ENCODE measurements around the gene RPS4Y2. TPM values are rescaled to one million over a fixed set of nuclear protein-coding genes. Genes with fewer than 3 reads are reported as not detected.

The RPS4Y2 gene
- not detected for total RNA-seq

DNA sequence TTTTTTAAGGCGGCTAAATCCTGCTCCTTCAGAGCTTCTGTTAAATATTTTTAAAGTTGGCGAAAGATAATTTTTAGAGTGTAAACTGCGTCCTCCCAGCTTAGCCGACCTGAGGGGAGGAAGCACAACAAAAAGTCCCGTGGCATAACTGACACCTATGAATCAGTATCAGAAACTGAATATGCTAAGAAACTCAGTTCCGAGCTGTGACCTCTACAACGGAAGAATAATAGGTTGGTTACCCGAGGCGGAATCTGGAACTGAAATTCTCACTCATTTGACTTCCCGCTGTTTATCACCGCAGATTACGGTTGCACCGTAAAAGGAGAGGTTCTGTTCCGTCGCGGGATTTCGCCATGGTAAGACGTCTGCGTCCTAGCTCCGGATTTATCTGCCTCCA lies at the start of gene RPS4Y2:
Gene RPS4Y2 (plus strand): TSS at position 301 of the 400 bp plus-strand sequence. CDS start 56 bp downstream, at position 357.
- Mint-ChIP-seq H3K9me3 (ENCODE audit: low read depth) (no peaks in the 10 kb centered on the region), H3K36me3 (ENCODE audit: low read depth) (no peaks in the 10 kb centered on the region), H3K27me3 (no peaks in the 10 kb centered on the region), H3K4me3 (no peak within 1 kb of the TSS), H3K27ac (no peak within 1 kb of the TSS), H3K4me1 (no peaks in the 10 kb centered on the region)
- DNase-seq (no peak), ATAC-seq (no peak)
- CTCF ChIA-PET: no interaction called here
- POLR2A ChIA-PET: no interaction called here
- intact Hi-C loops (cut with DNase I, micrococcal nuclease): no loop called here

DNA sequence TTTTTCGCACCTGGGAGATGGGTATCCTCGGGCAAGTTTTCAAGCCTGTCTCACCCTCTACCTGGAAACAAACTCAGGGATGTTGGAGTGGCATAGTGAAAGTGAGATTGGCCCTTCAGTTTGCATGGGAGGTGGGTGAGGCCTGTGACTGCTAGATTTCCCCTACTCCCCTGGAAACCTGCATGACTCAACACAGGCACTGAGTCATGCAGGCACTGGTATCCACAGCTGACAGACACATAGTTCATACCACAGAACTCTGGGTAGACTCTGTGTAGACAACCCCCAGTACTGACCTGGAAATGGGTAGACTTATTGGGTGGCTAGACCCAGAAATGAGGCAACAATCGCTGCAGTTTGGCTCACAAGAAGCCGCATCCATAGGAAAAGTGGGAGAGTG lies 41.5 kb upstream of the RPS4Y2 start:
- Mint-ChIP-seq H3K27ac (peak overlapping the region; percentile 14), H3K4me3 (no peak overlapping the region), H3K9me3 (ENCODE audit: low read depth) (peaks cover 4% of the 10 kb centered on the region), H3K27me3 (no peaks in the 10 kb centered on the region), H3K36me3 (ENCODE audit: low read depth) (no peaks in the 10 kb centered on the region), H3K4me1 (peaks cover 11% of the 10 kb centered on the region)
- POLR2A ChIA-PET: no interaction called here
- CTCF ChIA-PET: no interaction called here
- peak; percentile 63 for DNase-seq
- ATAC-seq: peak; percentile 100
- intact Hi-C loops (cut with DNase I, micrococcal nuclease): no loop called here

DNA sequence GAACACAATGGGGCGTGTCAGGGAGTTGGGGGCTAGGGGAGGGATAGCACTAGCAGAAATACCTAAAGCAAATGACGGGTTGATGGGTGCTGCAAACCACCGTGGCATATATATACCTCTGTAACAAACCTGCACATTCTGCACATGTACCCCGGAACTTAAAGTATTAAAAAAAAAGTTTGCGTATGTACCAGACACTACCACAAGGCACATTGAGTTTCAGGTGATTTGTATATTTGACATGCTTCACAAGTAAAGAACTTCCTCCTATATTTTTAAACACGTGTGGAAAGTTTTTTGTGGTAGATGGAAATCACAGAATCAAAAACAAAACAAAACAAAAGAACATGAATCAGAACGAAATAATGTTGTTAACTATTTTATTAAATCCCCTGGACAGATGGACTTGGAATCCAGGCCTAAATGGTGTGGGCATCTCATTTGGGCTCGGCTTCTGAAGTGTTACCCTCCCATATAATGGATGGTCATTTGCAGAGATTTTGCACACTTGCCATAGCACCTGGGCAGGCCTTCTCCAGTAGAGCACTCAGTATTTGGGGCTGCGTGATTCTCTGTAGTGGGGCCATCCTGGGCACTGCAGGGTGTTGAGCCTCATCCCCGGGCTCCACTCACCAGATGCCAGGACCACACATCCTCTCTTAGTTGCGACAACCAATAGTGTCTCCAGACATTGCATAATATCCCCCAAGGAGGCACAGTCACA lies 29.6 kb upstream of the RPS4Y2 start:
- Mint-ChIP-seq H3K4me1 (no peaks in the 10 kb centered on the region), H3K27ac (no peak overlapping the region), H3K9me3 (ENCODE audit: low read depth) (no peaks in the 10 kb centered on the region), H3K4me3 (no peak overlapping the region), H3K27me3 (no peaks in the 10 kb centered on the region), H3K36me3 (ENCODE audit: low read depth) (no peaks in the 10 kb centered on the region)
- intact Hi-C loops (cut with DNase I, micrococcal nuclease): no loop called here
- POLR2A ChIA-PET: no interaction called here
- no peak for DNase-seq
- ATAC-seq: no peak
- CTCF ChIA-PET: no interaction called here

DNA sequence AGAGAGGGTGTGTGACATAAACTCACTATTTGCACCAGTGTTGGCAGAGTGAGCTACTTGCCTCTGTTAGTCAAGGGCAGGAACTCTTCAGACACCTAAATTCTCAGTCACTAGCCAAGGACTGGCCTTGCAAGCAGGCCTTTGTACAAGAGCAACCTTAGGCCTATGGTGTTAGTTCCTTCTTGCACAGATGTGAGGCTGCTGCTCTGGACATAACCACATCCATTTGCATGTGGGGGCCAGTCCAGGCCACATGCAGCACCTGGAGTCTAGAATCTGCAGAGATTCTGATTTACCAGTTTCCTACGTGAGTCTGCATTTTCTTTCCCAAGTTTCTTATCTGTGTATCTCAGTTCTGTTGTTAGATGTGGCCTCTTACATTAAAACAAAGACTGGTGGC lies 20.7 kb upstream of the RPS4Y2 start:
- CTCF ChIA-PET: no interaction called here
- intact Hi-C loops (cut with DNase I, micrococcal nuclease): loop anchor here in 1 of 2 experiments (5.0 kb wide), 1 partner anchor 48 kb away; no protein-coding TSS in a partner anchor

DNA sequence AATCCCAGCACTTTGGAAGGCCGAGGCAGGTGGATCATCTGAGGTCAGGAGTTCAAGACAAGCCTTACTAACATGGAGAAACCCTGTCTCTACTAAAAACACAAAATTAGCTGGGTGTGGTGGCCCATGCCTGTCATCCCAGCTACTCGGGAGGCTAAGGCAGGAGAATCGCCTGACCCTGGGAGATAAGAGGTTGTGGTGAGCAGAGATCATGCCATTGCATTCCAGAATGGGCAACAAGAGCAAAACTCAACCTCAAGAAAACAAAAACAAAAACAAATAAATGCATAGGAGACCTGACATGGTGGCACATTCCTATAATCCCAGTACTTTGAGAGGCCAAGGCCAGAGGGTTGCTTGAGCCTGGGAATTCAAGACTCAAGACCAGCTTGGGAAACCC lies 16.1 kb upstream of the RPS4Y2 start:
- ChIA-PET CTCF (no interaction called here), POLR2A (no interaction called here)
- no peak for ATAC-seq

More for the DNA sequence above, 20.7 kb upstream of the RPS4Y2 start:
- Mint-ChIP-seq H3K27ac (no peak overlapping the region), H3K9me3 (ENCODE audit: low read depth) (no peaks in the 10 kb centered on the region), H3K27me3 (no peaks in the 10 kb centered on the region), H3K4me3 (no peak overlapping the region), H3K36me3 (ENCODE audit: low read depth) (no peaks in the 10 kb centered on the region), H3K4me1 (peaks cover 7% of the 10 kb centered on the region)
- ATAC-seq (no peak), DNase-seq (no peak)
- POLR2A ChIA-PET: no interaction called here

DNA sequence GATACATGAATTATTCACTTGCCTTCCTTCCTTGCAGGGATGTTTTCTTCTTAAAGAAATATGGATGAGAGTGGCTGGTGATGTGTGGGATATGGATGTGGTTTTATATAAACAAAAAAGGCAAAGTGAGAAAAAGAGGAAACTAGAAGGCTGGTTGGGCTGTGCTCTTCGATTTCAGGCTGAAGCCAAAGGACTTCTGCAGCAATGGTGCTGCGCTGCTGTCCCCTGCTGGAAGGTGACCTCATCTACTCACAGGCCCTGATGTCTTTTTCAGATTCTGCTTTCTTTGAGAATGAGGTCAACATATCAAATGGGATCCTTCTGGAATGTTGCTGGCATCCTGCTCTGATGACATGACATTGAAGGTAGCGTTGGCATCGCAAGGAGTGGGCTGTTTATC lies 15.3 kb upstream of the RPS4Y2 start:
- no peaks in the 10 kb centered on the region for H3K9me3 Mint-ChIP-seq (ENCODE audit: low read depth)
- no peaks in the 10 kb centered on the region for H3K36me3 Mint-ChIP-seq (ENCODE audit: low read depth)
- ATAC-seq (peak; percentile 42), DNase-seq (peak; percentile 49)
- ChIA-PET CTCF (no interaction called here), POLR2A (no interaction called here)
- no peak overlapping the region for H3K27ac Mint-ChIP-seq
- H3K4me1 Mint-ChIP-seq: peaks cover 24% of the 10 kb centered on the region
- no peaks in the 10 kb centered on the region for H3K27me3 Mint-ChIP-seq
- no peak overlapping the region for H3K4me3 Mint-ChIP-seq
- intact Hi-C loops (cut with DNase I, micrococcal nuclease): loop anchor here (2.0 to 10.0 kb wide), 3 partner anchors 182 to 344 kb away; no protein-coding TSS in a partner anchor

More for the DNA sequence above, 16.1 kb upstream of the RPS4Y2 start:
- Mint-ChIP-seq H3K4me1 (peaks cover 16% of the 10 kb centered on the region), H3K4me3 (no peak overlapping the region), H3K9me3 (ENCODE audit: low read depth) (no peaks in the 10 kb centered on the region), H3K27ac (no peak overlapping the region), H3K36me3 (ENCODE audit: low read depth) (no peaks in the 10 kb centered on the region), H3K27me3 (no peaks in the 10 kb centered on the region)
- intact Hi-C loops (cut with DNase I, micrococcal nuclease): loop anchor here (2.0 to 10.0 kb wide), 4 partner anchors 53 to 345 kb away; no protein-coding TSS in a partner anchor
- no peak for DNase-seq

DNA sequence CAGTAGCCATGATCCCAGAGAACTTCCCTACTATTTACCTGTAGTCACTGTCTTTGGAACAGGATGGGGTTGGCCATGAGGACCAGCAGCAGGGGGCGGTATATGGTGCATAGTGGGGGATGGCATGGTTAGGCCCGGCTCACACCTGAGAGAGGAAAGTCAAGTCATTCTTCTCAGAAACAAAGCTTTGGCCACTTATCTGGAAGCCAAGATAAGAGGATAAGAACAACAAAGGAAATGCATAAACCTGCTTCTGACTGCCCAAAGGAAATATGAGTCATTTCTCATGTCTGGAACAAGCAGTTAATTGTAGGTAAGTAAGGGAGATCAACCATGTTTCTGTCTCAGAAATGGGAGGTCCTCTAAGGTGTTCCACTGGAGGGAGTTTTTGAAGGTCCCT lies 10.8 kb upstream of the RPS4Y2 start:
- ATAC-seq (peak; percentile 71), DNase-seq (peak; percentile 54)
- H3K9me3 Mint-ChIP-seq (ENCODE audit: low read depth): no peaks in the 10 kb centered on the region
- no peaks in the 10 kb centered on the region for H3K27me3 Mint-ChIP-seq
- ChIA-PET POLR2A (no interaction called here), CTCF (interaction anchor here (0.8 kb wide), 1 partner anchor 167 kb away, joined by 3 read pairs; no protein-coding TSS in a partner anchor)
- H3K27ac Mint-ChIP-seq: no peak overlapping the region
- no peaks in the 10 kb centered on the region for H3K36me3 Mint-ChIP-seq (ENCODE audit: low read depth)
- peaks cover 46% of the 10 kb centered on the region for H3K4me1 Mint-ChIP-seq
- no peak overlapping the region for H3K4me3 Mint-ChIP-seq
- intact Hi-C loops (cut with DNase I, micrococcal nuclease): loop anchor here (2.0 to 10.0 kb wide), 4 partner anchors 68 to 340 kb away; partner anchors contain the start of gene EIF1AY (in 1 of the 2)

DNA sequence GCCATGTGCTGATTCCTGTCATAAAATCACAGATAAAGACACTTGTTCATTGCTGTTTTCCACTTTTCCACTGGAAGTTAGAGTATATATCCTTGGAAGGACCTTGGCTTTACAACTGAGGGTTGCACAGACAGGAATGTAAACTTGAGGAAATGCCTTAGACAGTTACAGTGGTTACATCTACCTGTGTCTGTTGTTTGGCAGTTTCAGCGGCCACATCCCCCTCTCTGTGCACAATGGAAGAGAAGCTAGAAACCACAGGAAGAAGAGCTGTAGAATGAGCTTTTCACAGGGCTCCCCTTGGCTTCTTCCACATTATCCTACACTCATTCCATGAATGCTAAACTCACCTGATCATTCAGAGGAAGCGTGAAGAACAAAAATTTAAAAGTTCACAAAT lies 9.0 kb upstream of the RPS4Y2 start:
- Mint-ChIP-seq H3K9me3 (ENCODE audit: low read depth) (no peaks in the 10 kb centered on the region), H3K27me3 (no peaks in the 10 kb centered on the region), H3K4me1 (peaks cover 44% of the 10 kb centered on the region), H3K36me3 (ENCODE audit: low read depth) (no peaks in the 10 kb centered on the region), H3K4me3 (no peak overlapping the region), H3K27ac (no peak overlapping the region)
- POLR2A ChIA-PET: no interaction called here
- intact Hi-C loops (cut with DNase I, micrococcal nuclease): loop anchor here (5.0 to 10.0 kb wide), 3 partner anchors 170 to 338 kb away; partner anchors contain the start of gene EIF1AY (in 1 of the 2)
- CTCF ChIA-PET: interaction anchor here (0.9 to 1.0 kb wide), 2 partner anchors 22 to 68 kb away, joined by 3 read pairs; no protein-coding TSS in a partner anchor
- ATAC-seq (no peak), DNase-seq (no peak)

DNA sequence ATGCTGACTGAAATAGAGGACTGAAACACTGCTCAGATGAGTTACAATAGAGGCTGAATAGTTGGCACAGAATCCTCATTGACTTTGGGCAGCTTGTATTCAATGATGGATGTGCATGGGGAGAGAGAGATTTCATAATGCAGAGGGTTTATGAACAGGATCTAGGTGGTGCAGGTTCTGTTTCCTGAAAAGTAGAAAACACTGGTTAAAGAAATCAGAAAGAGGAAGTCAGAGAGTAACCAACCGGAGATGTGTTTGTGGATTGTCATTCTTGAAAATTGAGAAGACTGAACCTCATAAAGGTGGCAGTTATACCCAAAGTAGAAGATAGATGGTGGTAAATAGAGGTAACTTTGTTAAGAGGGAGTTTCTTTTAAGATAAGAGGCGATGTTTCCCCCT lies 8.0 kb downstream of the RPS4Y2 start:
- POLR2A ChIA-PET: no interaction called here
- peaks cover 33% of the 10 kb centered on the region for H3K4me1 Mint-ChIP-seq
- no peaks in the 10 kb centered on the region for H3K9me3 Mint-ChIP-seq (ENCODE audit: low read depth)
- intact Hi-C loops (cut with DNase I, micrococcal nuclease): no loop called here
- DNase-seq (no peak), ATAC-seq (peak; percentile 33)
- CTCF ChIA-PET: no interaction called here
- no peaks in the 10 kb centered on the region for H3K27me3 Mint-ChIP-seq
- no peaks in the 10 kb centered on the region for H3K36me3 Mint-ChIP-seq (ENCODE audit: low read depth)
- H3K27ac Mint-ChIP-seq: peak overlapping the region; percentile 51
- no peak overlapping the region for H3K4me3 Mint-ChIP-seq

DNA sequence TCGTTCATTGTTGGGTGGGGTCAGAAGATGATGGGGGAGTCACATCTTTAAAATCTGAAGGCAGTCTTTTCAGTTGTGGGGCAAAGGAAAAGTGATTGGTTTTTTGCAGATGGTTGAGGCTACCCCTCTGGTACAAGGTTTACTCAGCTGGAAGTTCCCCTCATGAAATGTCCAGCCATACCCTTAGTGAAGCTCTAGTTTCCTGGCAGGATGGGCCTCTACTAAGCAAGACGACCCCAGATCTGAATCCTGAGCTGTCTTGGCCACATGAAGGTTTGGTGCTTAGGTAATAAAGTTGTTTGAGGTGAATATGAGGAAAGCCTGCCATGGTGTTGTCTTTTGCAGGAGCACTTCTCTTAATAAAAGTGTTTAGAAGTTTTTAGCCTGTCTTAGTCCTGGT lies 9.2 kb downstream of the RPS4Y2 start:
- H3K4me1 Mint-ChIP-seq: peaks cover 33% of the 10 kb centered on the region
- H3K27me3 Mint-ChIP-seq: no peaks in the 10 kb centered on the region
- DNase-seq: no peak
- intact Hi-C loops (cut with DNase I, micrococcal nuclease): no loop called here
- ChIA-PET POLR2A (no interaction called here), CTCF (no interaction called here)
- no peaks in the 10 kb centered on the region for H3K9me3 Mint-ChIP-seq (ENCODE audit: low read depth)
- no peak overlapping the region for H3K27ac Mint-ChIP-seq
- ATAC-seq: no peak
- no peak overlapping the region for H3K4me3 Mint-ChIP-seq
- H3K36me3 Mint-ChIP-seq (ENCODE audit: low read depth): no peaks in the 10 kb centered on the region

DNA sequence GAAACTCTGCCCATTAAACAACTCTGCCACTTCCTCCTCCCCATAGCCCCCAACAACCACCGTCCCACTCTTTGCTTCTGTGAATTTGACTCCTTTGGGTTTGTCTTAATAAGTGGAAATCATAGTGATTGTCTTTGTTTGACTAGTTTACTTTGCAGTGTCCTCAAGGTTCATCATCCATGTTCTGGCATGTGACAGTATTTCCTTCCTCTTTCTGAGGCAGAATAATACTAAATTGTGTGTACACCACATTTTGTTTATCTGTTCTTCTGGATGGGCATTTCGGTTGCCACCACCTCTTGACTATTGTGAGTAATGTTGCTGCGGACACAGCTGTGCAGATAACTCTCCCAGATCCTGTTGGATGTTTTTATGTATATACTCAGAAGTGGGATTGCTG lies 14.8 kb downstream of the RPS4Y2 start:
- ATAC-seq (no peak), DNase-seq (no peak)
- Mint-ChIP-seq H3K9me3 (ENCODE audit: low read depth) (no peaks in the 10 kb centered on the region), H3K4me3 (no peak overlapping the region), H3K27me3 (no peaks in the 10 kb centered on the region), H3K27ac (no peak overlapping the region), H3K36me3 (ENCODE audit: low read depth) (peaks cover 3% of the 10 kb centered on the region), H3K4me1 (peaks cover 18% of the 10 kb centered on the region)
- ChIA-PET POLR2A (no interaction called here), CTCF (no interaction called here)
- intact Hi-C loops (cut with DNase I, micrococcal nuclease): no loop called here

DNA sequence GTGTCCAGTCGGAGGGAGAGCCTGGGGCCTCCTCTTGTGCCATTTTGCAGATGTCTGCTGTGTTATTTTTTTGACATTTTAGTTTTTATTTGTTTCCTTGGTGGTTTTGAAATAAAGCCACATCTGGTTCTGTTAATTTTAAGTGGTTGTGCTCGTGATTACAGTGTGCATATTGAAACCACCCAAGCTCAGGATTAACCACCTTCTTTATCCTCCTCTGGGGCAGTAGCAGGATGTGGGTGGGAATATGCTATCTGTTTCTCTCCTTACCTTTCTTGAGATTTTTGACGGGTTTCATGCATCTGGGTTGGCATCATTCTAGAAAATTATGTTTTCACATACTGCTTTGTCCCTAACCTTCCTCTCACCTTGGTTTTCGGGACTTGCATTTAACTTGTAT lies 20.2 kb downstream of the RPS4Y2 start:
- CTCF ChIA-PET: no interaction called here
- no peaks in the 10 kb centered on the region for H3K27me3 Mint-ChIP-seq
- POLR2A ChIA-PET: no interaction called here
- no peak for DNase-seq
- no peaks in the 10 kb centered on the region for H3K9me3 Mint-ChIP-seq (ENCODE audit: low read depth)
- H3K27ac Mint-ChIP-seq: no peak overlapping the region
- H3K4me3 Mint-ChIP-seq: no peak overlapping the region
- no peak for ATAC-seq
- intact Hi-C loops (cut with DNase I, micrococcal nuclease): no loop called here
- peaks cover 31% of the 10 kb centered on the region for H3K4me1 Mint-ChIP-seq
- H3K36me3 Mint-ChIP-seq (ENCODE audit: low read depth): peaks cover 5% of the 10 kb centered on the region

Measured in activated CD4-positive, alpha-beta T cell treated with anti-CD3 and anti-CD28 coated beads for 36 hours (primary cell).